ENCODE results near the gene OXNAD1. TPM values are rescaled to one million over a fixed set of nuclear protein-coding genes. Genes with fewer than 3 reads are reported as not detected.

OXNAD1 gene
- total RNA-seq, 1 donor from 2014 or later: 16.4 TPM

Other genes starting within 250 kb of the OXNAD1 start
- 2.0 TPM for gene GALNT15, start 90.5 kb upstream of the OXNAD1 start, total RNA-seq
- gene DPH3, start 269 bp upstream of the OXNAD1 start, total RNA-seq: 18.7 TPM
- 6.4 TPM for gene RFTN1, start 248.5 kb downstream of the OXNAD1 start, total RNA-seq

Measured in occipital lobe (tissue), 1 donor.